HG03060 (cell line): ENCODE results near the gene RBSN.

Experiments
- ATAC-seq: cut with Tn5 transposase; IDR thresholded peaks from one replicate; pipeline ENCODE4 v1.9.1; 2021; ENCODE audit warnings: low read depth, moderate number of reproducible peaks; ENCODE audit not compliant: unreplicated experiment

The RBSN gene

GRCh38 chr3:15023719-15024118, 75.2 kb downstream of the RBSN start:
- ATAC-seq: no peak

DNA sequence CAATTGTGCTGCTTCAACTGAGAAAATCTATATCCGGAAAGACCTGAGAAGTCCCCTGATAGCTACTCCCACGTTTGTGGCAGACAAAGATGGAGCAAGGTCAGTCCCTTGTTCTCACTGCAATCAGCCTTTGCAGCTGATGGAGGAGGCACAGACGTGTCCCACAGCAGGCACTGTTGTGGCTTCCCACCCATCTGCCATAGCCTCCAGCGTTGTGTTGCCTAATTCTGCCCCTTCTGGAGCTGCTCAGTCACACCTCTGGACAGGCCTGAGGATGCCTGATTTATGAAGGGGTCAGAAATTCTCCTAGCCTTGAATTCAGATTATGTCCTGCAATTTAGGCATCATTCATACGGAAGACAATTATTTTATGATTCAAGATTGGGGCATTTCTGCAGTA, 75.7 kb downstream of the RBSN start:
- no peak for ATAC-seq
